ENCODE measurements around the gene ANKRD55.
"Not testable (repeated sequence)": the region's sequence is repeated elsewhere in the genome, so short reads cannot be mapped to it uniquely, and the experiment has no call there.

Gene ANKRD55

GRCh38 chr5:56244627-56245026 lies 11.5 kb upstream of the ANKRD55 start:
- Mint-ChIP-seq H3K27ac (no peak overlapping the region), H3K4me3 (no peak overlapping the region), H3K27me3 (ENCODE audit: low read depth) (peaks cover 4% of the 10 kb centered on the region), H3K36me3 (ENCODE audit: low read depth) (peaks cover 1% of the 10 kb centered on the region), H3K4me1 (ENCODE audit: low read depth) (no peaks in the 10 kb centered on the region), H3K9me3 (peaks cover 20% of the 10 kb centered on the region)

DNA sequence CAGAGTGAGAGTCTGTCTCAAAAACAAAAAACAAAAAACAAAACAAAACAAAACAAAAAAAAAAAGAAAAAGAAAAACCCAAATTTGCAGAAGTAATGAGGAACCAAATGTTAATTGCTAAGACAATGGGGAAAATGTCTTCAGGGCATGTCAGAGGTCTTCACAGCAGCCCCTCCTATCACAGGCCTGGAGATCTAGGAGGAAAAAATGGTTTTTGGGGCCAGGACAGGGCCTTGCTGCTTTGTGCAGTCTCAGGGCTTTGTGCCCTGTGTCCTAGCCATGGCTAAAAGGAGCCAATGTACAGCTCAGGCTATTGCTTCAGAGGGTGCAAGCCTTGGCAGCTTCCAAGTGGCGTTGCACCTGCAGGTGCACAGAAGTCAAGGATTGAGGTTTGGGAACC lies 9.1 kb upstream of the ANKRD55 start:
- not testable (repeated sequence) for H3K27ac Mint-ChIP-seq; H3K4me3 Mint-ChIP-seq; H3K4me1 Mint-ChIP-seq (ENCODE audit: low read depth); H3K27me3 Mint-ChIP-seq (ENCODE audit: low read depth); H3K36me3 Mint-ChIP-seq (ENCODE audit: low read depth)
- H3K9me3 Mint-ChIP-seq = peaks cover 16% of the 10 kb centered on the region

- no peak overlapping the region for H3K4me3 Mint-ChIP-seq
- H3K4me1 Mint-ChIP-seq (ENCODE audit: low read depth) = no peaks in the 10 kb centered on the region
- no peaks in the 10 kb centered on the region for H3K36me3 Mint-ChIP-seq (ENCODE audit: low read depth)
- H3K27ac Mint-ChIP-seq = no peak overlapping the region
- H3K9me3 Mint-ChIP-seq = peaks cover 5% of the 10 kb centered on the region
- peaks cover 29% of the 10 kb centered on the region for H3K27me3 Mint-ChIP-seq (ENCODE audit: low read depth)
Measured at GRCh38 chr5:56232538-56232937, 592 bp downstream of the ANKRD55 start.

- Mint-ChIP-seq H3K4me1 (ENCODE audit: low read depth) (peaks cover 7% of the 10 kb centered on the region), H3K9me3 (peaks cover 10% of the 10 kb centered on the region), H3K27me3 (ENCODE audit: low read depth) (peaks cover 26% of the 10 kb centered on the region), H3K27ac (no peak overlapping the region), H3K4me3 (no peak overlapping the region), H3K36me3 (ENCODE audit: low read depth) (no peaks in the 10 kb centered on the region)
Measured at GRCh38 chr5:56230576-56230975, 2.6 kb downstream of the ANKRD55 start.

- Mint-ChIP-seq H3K4me3 (no peak overlapping the region), H3K36me3 (ENCODE audit: low read depth) (peaks cover 3% of the 10 kb centered on the region), H3K9me3 (peaks cover 25% of the 10 kb centered on the region), H3K4me1 (ENCODE audit: low read depth) (peaks cover 8% of the 10 kb centered on the region), H3K27ac (no peak overlapping the region), H3K27me3 (ENCODE audit: low read depth) (peaks cover 22% of the 10 kb centered on the region)
Measured at GRCh38 chr5:56229111-56229510, 4.0 kb downstream of the ANKRD55 start.

DNA sequence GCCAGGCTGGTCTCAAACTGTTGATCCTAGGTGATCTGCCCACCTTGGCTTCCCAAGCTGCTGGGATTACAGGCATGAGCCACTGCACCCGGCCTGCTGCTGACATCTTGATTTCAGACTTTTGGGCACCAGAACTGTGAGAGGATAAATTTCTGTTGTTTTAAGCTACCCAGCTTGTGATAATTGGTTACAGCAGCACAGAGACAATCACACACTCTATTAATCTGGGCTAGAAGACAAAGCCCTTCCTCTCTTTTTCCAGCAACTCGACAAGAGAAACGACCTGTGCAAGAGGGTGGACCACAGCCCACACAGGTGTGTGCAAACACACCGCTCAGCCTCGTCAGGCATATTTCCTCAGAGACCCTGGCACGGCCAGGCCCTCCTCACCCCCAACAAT lies 4.5 kb downstream of the ANKRD55 start:
- peaks cover 3% of the 10 kb centered on the region for H3K36me3 Mint-ChIP-seq (ENCODE audit: low read depth)
- peaks cover 26% of the 10 kb centered on the region for H3K27me3 Mint-ChIP-seq (ENCODE audit: low read depth)
- peaks cover 8% of the 10 kb centered on the region for H3K4me1 Mint-ChIP-seq (ENCODE audit: low read depth)
- H3K9me3 Mint-ChIP-seq = peaks cover 27% of the 10 kb centered on the region
- no peak overlapping the region for H3K4me3 Mint-ChIP-seq
- no peak overlapping the region for H3K27ac Mint-ChIP-seq

DNA sequence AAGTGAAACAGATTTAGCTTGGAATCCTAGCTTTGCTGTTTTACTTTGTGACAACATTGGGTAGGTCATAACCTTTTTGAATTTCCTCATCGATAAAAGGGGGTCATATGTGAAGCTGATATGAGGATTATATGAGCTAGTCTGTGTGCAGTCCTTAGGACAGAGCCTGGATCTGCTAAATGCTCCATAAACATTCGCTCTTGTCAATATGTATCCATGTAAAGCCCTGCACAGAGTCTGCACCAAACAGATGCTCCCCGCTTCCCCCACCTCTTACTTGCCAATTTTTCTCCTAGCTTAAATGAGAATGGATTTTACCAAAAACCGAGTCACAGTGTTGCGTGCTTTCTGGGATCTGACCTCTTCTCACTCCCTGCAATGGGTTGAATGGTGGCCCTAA lies 5.4 kb downstream of the ANKRD55 start:
- Mint-ChIP-seq H3K4me3 (no peak overlapping the region), H3K27me3 (ENCODE audit: low read depth) (peaks cover 27% of the 10 kb centered on the region), H3K36me3 (ENCODE audit: low read depth) (peaks cover 5% of the 10 kb centered on the region), H3K9me3 (peaks cover 31% of the 10 kb centered on the region), H3K27ac (no peak overlapping the region), H3K4me1 (ENCODE audit: low read depth) (peaks cover 8% of the 10 kb centered on the region)

DNA sequence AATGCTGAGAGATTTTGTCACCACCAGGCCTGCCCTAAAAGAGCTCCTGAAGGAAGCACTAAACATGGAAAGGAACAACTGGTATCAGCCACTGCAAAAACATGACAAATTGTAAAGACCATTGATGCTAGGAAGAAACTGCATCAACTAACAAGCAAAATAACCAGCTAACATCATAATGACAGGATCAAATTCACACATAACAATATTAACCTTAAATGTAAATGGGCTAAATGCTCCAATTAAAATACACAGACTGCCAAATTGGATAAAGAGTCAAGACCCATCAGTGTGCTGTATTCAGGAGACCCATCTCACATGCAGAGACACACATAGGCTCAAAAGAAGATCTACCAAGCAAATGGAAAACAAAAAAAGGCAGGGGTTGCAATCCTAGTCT lies 9.8 kb downstream of the ANKRD55 start:
- Mint-ChIP-seq H3K36me3 (ENCODE audit: low read depth) (peaks cover 28% of the 10 kb centered on the region), H3K27me3 (ENCODE audit: low read depth) (peaks cover 31% of the 10 kb centered on the region), H3K4me1 (ENCODE audit: low read depth) (peaks cover 27% of the 10 kb centered on the region), H3K9me3 (peaks cover 62% of the 10 kb centered on the region)
- H3K27ac Mint-ChIP-seq, H3K4me3 Mint-ChIP-seq: not testable (repeated sequence)

- H3K27ac Mint-ChIP-seq, H3K4me3 Mint-ChIP-seq: not testable (repeated sequence)
- Mint-ChIP-seq H3K4me1 (ENCODE audit: low read depth) (peaks cover 27% of the 10 kb centered on the region), H3K9me3 (peaks cover 68% of the 10 kb centered on the region), H3K27me3 (ENCODE audit: low read depth) (peaks cover 35% of the 10 kb centered on the region), H3K36me3 (ENCODE audit: low read depth) (peaks cover 28% of the 10 kb centered on the region)
Measured at GRCh38 chr5:56221601-56222000, 11.5 kb downstream of the ANKRD55 start.

DNA sequence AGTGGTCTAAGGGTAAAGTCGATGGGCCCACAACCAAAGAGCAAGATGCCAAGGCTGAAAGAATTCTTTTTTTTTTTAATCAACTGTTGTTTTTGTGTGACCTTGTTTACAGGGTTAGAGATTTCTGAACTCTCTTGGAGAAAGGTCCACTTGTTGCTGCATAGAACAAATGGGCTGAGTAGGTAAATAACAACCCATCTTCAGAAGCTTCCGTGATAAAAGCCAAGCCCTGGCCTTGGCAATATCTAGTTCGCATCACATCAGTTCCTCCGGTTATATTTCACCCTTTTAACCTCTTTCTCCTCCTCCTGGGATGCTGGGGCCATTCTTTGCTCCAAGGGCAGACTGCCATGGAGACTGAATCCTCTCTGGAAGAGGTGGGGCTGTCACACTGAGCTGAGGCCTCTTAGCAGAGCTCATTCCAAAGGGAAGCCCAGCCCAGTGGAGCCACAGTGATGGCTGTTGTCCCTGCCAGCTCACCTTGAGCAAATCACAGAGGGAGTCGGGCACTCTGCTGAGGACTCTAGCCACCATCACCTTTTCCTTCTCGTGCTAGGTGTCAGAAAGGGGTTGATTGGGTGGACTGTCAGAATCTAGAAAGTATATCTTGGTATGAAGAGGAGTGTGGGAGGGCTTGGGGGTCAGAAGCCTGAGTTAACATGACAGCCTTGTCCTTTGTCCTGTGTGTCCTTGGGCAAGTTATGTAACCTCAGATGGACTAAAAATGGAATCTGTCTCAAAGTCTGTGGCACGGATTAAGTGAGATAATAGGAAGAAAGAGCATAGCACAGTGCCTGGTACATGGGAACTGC lies 17.9 kb downstream of the ANKRD55 start:
- Mint-ChIP-seq H3K9me3 (peaks cover 46% of the 10 kb centered on the region), H3K27ac (no peak overlapping the region), H3K4me1 (ENCODE audit: low read depth) (peaks cover 3% of the 10 kb centered on the region), H3K4me3 (no peak overlapping the region), H3K27me3 (ENCODE audit: low read depth) (peaks cover 4% of the 10 kb centered on the region), H3K36me3 (ENCODE audit: low read depth) (peaks cover 19% of the 10 kb centered on the region)

DNA sequence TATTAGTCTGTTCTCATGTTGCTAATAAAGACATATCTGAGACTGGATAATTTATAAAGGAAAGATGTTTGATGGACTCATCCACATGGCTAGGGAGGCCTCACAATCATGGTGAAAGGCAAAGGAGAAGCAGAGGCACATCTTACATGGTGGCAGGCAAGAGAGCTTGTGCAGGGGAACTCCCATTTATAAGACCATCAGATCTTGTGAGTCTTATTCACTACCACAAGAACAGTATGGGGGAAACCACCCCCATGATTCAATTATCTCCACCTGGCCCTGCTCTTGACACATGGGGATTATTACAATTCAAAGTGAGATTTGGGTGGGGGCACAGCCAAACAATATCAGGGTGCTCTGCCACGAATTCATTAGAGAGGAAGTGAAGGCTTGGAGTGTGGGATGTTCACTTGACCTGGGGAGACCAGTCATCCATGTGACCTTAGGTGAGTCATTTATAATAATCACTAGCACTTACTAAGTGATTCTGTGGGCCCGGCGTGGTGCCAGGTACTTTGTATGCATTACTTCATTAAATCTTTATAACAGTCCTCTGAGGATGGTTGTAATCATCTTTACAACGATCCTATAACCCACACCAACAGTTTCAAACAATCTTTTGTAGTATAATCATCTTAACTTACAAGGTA lies 19.1 kb downstream of the ANKRD55 start:
- not testable (repeated sequence) for H3K4me3 Mint-ChIP-seq

GRCh38 chr5:56212130-56212879 lies 20.8 kb downstream of the ANKRD55 start:
- Mint-ChIP-seq H3K9me3 (peaks cover 31% of the 10 kb centered on the region), H3K36me3 (ENCODE audit: low read depth) (peaks cover 11% of the 10 kb centered on the region), H3K27ac (no peak overlapping the region), H3K4me1 (ENCODE audit: low read depth) (no peaks in the 10 kb centered on the region), H3K27me3 (ENCODE audit: low read depth) (no peaks in the 10 kb centered on the region), H3K4me3 (no peak overlapping the region)

More for the DNA sequence above, 19.1 kb downstream of the ANKRD55 start:
- H3K27me3 Mint-ChIP-seq (ENCODE audit: low read depth); H3K4me1 Mint-ChIP-seq (ENCODE audit: low read depth); H3K27ac Mint-ChIP-seq: not testable (repeated sequence)
- Mint-ChIP-seq H3K9me3 (peaks cover 39% of the 10 kb centered on the region), H3K36me3 (ENCODE audit: low read depth) (peaks cover 14% of the 10 kb centered on the region)

GRCh38 chr5:56211298-56211865 lies 21.7 kb downstream of the ANKRD55 start:
- peaks cover 22% of the 10 kb centered on the region for H3K9me3 Mint-ChIP-seq
- no peaks in the 10 kb centered on the region for H3K4me1 Mint-ChIP-seq (ENCODE audit: low read depth)
- H3K4me3 Mint-ChIP-seq = no peak overlapping the region
- no peaks in the 10 kb centered on the region for H3K27me3 Mint-ChIP-seq (ENCODE audit: low read depth)
- no peak overlapping the region for H3K27ac Mint-ChIP-seq
- peaks cover 9% of the 10 kb centered on the region for H3K36me3 Mint-ChIP-seq (ENCODE audit: low read depth)

DNA sequence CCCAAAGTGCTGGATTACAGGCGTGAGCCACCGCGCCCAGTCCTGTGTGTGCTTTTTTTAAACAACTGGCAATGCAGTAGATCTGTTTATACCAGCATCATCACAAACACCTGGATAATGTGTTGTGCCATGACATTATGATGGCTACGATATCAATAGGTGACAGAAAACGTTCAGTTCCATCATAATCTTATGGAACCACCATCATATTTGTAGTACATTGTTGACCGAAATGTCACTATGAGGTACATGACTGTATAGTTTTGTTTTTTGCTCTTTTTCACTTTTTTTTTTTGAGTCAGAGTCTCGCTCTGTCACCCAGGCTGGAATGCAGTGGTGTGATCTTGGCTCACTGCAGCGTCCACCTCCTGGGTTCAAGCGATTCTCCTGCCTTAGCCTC lies 24.4 kb downstream of the ANKRD55 start:
- H3K27me3 Mint-ChIP-seq (ENCODE audit: low read depth) = no peaks in the 10 kb centered on the region

More for the DNA sequence above, 24.4 kb downstream of the ANKRD55 start:
- Mint-ChIP-seq H3K4me3 (no peak overlapping the region), H3K36me3 (ENCODE audit: low read depth) (peaks cover 7% of the 10 kb centered on the region), H3K27ac (no peak overlapping the region), H3K9me3 (peaks cover 15% of the 10 kb centered on the region), H3K4me1 (ENCODE audit: low read depth) (peaks cover 2% of the 10 kb centered on the region)
